Measurements from ENCODE around the gene GSG1L. TPM values are rescaled to one million over a fixed set of nuclear protein-coding genes. Genes with fewer than 3 reads are reported as not detected.

The GSG1L gene
- total RNA-seq, 4 donors from 2014 or later, result not detected

DNA sequence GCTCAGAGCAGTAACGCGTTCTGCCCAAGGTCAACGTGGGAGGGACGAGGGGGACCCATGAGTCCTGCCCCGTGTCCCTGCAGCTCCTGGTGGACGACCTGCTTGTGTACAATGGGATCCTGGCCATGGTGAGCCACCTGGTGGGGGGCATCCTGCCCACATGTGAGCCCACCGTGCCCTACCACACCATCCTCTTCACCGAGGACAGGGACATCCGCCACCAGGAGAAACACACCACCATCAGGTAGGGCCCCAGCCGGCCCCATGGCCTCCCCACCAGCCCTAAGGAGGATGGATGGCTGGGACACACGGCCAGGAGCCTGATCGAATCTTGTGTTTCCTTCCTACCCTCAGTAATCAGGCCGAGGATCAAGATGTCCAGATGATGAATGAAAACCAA is 286.0 kb downstream of the GSG1L start:
- DNase-seq (ENCODE audit: low spot score) (no peak), ATAC-seq (ENCODE audit: low FRiP score) (no peak)
- TF ChIP-seq, protein P1, sequence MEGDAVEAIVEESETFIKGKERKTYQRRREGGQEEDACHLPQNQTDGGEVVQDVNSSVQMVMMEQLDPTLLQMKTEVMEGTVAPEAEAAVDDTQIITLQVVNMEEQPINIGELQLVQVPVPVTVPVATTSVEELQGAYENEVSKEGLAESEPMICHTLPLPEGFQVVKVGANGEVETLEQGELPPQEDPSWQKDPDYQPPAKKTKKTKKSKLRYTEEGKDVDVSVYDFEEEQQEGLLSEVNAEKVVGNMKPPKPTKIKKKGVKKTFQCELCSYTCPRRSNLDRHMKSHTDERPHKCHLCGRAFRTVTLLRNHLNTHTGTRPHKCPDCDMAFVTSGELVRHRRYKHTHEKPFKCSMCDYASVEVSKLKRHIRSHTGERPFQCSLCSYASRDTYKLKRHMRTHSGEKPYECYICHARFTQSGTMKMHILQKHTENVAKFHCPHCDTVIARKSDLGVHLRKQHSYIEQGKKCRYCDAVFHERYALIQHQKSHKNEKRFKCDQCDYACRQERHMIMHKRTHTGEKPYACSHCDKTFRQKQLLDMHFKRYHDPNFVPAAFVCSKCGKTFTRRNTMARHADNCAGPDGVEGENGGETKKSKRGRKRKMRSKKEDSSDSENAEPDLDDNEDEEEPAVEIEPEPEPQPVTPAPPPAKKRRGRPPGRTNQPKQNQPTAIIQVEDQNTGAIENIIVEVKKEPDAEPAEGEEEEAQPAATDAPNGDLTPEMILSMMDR (IDR thresholded peaks at IDR 0.05), result no peak

DNA sequence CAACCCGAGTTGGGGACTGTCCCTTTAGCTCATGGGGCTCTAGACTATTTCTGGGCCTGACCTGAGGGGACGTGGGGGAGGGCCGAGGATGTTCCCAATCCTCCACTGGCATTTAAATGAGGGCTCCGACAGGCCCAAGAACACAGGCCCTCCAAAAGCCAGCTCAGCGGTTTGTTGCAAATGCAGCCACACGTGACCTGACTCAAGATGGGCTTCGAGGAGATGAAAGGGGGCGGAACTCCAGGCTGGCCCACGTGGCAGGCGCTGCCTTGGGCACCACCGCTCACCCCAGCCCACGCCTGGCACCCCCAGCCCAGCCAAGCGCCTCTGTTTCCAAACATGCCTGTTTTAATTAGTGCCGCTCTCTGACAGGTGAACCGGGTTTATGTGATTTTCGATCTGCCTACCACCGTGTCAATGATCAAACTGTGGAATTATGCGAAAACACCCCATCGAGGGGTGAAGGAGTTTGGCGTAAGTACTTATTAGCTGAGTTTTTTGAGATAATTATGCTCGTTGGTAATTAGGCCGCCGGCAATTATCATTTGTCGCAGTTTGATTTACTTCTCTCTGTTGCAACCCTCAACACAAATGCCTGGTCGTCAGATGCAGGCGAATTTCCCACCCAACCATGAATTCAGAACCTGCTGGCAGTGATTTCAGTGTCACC is 286.8 kb downstream of the GSG1L start:
- no peak for DNase-seq (ENCODE audit: low spot score)
- TF ChIP-seq, protein P1 (IDR thresholded peaks at IDR 0.05), result no peak
- no peak for ATAC-seq (ENCODE audit: low FRiP score)

DNA sequence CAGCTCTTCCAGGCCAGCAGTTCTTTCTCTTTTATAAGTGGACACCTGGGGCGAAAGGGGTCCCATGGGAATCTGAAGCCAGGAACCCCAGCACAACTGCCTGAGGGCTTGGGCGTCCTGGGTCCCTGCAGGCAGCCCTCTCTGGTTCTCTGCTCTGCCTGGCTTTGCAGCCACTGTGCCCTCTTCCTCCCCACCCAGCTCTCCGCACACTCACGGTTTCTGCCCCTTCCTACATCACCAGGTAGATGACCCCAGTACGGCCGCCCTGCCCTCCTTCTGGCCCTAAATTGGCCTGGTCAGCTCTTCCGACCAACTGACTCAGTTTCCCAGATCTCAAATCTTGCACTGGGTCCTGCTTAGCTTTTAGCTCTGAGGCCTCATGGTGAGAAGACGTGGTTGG is 288.3 kb downstream of the GSG1L start:
- TF ChIP-seq, protein P1 (IDR thresholded peaks at IDR 0.05), result no peak
- ATAC-seq (ENCODE audit: low FRiP score) (no peak), DNase-seq (ENCODE audit: low spot score) (no peak)

DNA sequence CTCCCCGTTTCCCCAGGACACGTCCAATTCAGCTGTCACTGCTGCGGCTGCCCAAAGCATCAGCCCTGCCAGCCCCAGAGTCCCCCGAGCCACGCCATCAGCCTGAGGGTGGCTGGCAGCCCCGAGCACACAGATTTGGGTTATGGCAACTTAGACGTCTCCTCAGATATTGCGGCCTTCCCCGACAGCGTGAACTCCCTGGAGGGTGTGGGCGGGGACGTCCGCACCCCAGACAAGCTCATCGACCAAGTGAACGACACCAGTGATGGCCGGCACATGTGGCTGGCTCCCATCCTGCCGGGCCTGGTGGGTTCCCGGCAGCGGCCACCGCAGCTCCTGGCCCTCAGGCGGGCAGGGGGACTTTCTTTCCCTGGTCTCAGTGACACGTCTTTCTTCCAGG is 288.7 kb downstream of the GSG1L start:
- TF ChIP-seq, protein P1 (IDR thresholded peaks at IDR 0.05), result no peak
- ATAC-seq (ENCODE audit: low FRiP score) (no peak), DNase-seq (ENCODE audit: low spot score) (no peak)

DNA sequence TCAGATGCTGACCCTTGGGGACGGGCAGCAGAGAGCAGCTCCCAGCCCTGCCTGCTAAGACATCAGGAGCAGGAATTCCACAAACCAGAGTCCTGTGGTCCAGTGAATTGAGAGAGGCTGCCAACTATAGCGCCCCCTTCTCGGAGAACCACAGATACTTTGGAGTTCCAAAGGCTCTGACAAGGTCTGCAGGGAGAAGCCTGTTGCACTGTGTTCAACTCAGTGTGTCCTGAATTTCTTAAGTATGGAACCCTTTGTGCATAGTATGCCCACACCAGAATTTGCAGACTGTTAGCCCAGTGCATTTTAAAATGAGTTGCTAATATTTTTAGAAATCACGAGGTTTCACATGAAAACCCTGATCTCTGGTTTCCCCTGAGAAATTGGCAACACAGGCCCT is 290.2 kb downstream of the GSG1L start:
- ATAC-seq (ENCODE audit: low FRiP score) (no peak), DNase-seq (ENCODE audit: low spot score) (no peak)
- TF ChIP-seq, protein P1 (IDR thresholded peaks at IDR 0.05), result no peak

DNA sequence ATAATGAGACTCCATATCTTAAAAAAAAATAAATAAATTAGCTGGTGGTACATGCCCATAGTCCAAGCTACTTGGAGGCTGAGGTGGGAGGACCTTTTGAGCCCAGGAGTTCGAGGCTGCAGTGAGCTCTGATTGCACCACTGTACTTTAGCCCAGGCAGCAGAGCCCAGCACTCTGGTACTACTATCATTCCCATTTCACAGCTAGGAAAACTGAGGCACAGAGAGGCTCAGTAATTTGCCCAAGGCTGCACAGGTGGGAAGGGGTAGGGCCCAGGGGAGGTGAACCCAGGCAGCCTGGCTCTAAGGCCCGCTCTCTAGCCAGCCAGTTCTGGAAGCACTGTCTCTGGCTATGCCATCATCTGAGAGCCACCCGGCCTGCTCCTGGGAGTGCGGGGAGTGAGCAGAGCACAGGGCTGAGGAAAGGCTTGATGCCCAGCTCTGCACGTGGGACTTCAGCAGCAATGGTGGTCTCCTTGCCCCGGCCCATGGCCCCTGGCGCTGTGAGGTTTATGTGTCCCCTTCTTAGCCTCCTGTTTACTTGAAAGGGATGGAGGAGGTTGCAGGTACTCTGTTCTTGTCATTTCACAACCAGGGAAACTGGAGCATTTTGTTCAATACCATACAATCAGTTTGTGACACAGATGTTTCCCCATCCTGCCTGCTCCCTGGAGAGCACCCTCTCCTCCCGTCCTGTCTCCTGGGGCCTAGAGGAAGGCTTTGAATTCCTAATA is 291.3 kb downstream of the GSG1L start:
- ATAC-seq (ENCODE audit: low FRiP score) (no peak), DNase-seq (ENCODE audit: low spot score) (no peak)
- TF ChIP-seq, protein P1 (IDR thresholded peaks at IDR 0.05), result no peak

Data from omental fat pad (tissue), 4 donors.